K562 (cell line): ENCODE data around the gene ZNF485. TPM values are rescaled to one million over a fixed set of nuclear protein-coding genes. Genes with fewer than 3 reads are reported as not detected.

ENCODE experiments used
- CEBPZ ChIP-seq: fragments of 150-350 bp; IDR thresholded peaks from 2 replicates; pipeline ENCODE4 v1.6.1; 2014; ENCODE audit warnings: low read depth, mild to moderate bottlenecking, low read length, borderline replicate concordance
- CHD2 ChIP-seq: IDR thresholded peaks from 2 replicates; pipeline ENCODE4 v1.6.1; 2011; ENCODE audit warnings: low read depth, low read length
- ELK1 ChIP-seq: sonication (generic); formaldehyde crosslinking; IDR thresholded peaks from 2 replicates; pipeline ENCODE4 v1.8.1; 2022; ENCODE audit warnings: missing genetic modification reagents
- FOSL1 ChIP-seq: fragments of 200-800 bp; sonication (Bioruptor generic); conservative IDR thresholded peaks from 2 replicates; pipeline ENCODE4 v1.6.1; 2016; ENCODE audit warnings: missing genetic modification characterization, missing compliant biosample characterization
- GTF2B ChIP-seq: IDR thresholded peaks from 2 replicates; pipeline ENCODE4 v1.6.1; 2011; ENCODE audit not compliant: insufficient read length; ENCODE audit errors: extremely low read depth
- HNRNPLL ChIP-seq: fragments of 200-400 bp; formaldehyde crosslinking; IDR thresholded peaks from 2 replicates; pipeline ENCODE4 v1.6.1; 2017; ENCODE audit warnings: low read length, low read depth, mild to moderate bottlenecking; ENCODE audit not compliant: poor library complexity, severe bottlenecking
- IFI16 ChIP-seq: fragments of 250-450 bp; sonication (Bioruptor Pico); IDR thresholded peaks from 2 replicates; pipeline ENCODE4 v2.1.2; 2022; ENCODE audit warnings: mild to moderate bottlenecking, inconsistent platforms
- NFE2L1 ChIP-seq: fragments of 450-650 bp; IDR thresholded peaks from 2 replicates; pipeline ENCODE4 v1.6.1; 2016; ENCODE audit warnings: missing genetic modification characterization, low read depth, mild to moderate bottlenecking, missing compliant biosample characterization, moderate library complexity, borderline replicate concordance
- PML ChIP-seq: IDR thresholded peaks from 2 replicates; pipeline ENCODE4 v1.6.1; 2012; ENCODE audit warnings: low read length, inconsistent platforms
- PTTG1 ChIP-seq: fragments of 450-650 bp; IDR thresholded peaks from 2 replicates; pipeline ENCODE4 v1.6.1; 2016; ENCODE audit warnings: low read depth, mild to moderate bottlenecking, missing genetic modification characterization, missing compliant biosample characterization
- STAG1 ChIP-seq: sonication (generic); formaldehyde crosslinking; IDR thresholded peaks from 2 replicates; pipeline ENCODE4 v1.5.0; 2020; ENCODE audit warnings: missing genetic modification reagents, borderline replicate concordance
- polyA plus RNA-seq, 8 experiments: library from polyadenylated mRNA; depleted of rRNA in 4 of 8; stranded (reverse) in 5 of 8; unstranded in 3 of 8; fragments of >200 nt; fragmentation: Nextera tagmentation in 2 of 8; fragmentation: Illumina TruSeq in 1 of 8; extraction: Ambion mirVana in 2 of 8; extraction: Trizol in 1 of 8; gene quantifications; 2 replicates each; pipeline versions ENCODE4 v1.2.1 to v1.2.3, GENCODE V29; 2011 to 2014; ENCODE audit warnings: inconsistent platforms in 1 of 8, missing spikeins in 1 of 8
- total RNA-seq, 7 experiments: library from RNA; depleted of rRNA in 6 of 7; stranded (reverse); fragments of >200 nt in 6 of 7; fragmentation: Illumina TruSeq in 2 of 7; extraction: Trizol in 2 of 7; gene quantifications; 2 replicates each; pipeline versions ENCODE4 v1.2.1 to v1.2.3, GENCODE V29; 2011 to 2021; ENCODE audit warnings: low replicate concordance in 1 of 7
- TF ChIP-seq, protein P1 (sequence below), 2 experiments: fragments of 450-650 bp; IDR thresholded peaks; 2 replicates each; pipeline ENCODE4 v1.6.1; 2016; ENCODE audit warnings: mild to moderate bottlenecking in 2 of 2, borderline replicate concordance in 1 of 2, low read depth in 1 of 2, moderate library complexity in 1 of 2

ZNF485 gene
- total and polyA plus RNA-seq, 9 of the 15 experiments (the other 6 are each of a cell fraction or from before 2014, with no cell fraction given): 8.0 to 18.7 (median 11.9) TPM

- TF ChIP-seq GTF2B (no peak), CHD2 (no peak), IFI16 (CRISPR knock-in tag) (no peak), HNRNPLL (peak; percentile 68), CEBPZ (no peak), ELK1 (CRISPR knock-in tag) (no peak), PML (0 out of 2 replicates have a peak, but pooled peaks have one; percentile 31), PTTG1 (no peak), NFE2L1 (tag) (no peak), STAG1 (CRISPR knock-in tag) (no peak), FOSL1 (no peak)
- TF ChIP-seq, protein P1, sequence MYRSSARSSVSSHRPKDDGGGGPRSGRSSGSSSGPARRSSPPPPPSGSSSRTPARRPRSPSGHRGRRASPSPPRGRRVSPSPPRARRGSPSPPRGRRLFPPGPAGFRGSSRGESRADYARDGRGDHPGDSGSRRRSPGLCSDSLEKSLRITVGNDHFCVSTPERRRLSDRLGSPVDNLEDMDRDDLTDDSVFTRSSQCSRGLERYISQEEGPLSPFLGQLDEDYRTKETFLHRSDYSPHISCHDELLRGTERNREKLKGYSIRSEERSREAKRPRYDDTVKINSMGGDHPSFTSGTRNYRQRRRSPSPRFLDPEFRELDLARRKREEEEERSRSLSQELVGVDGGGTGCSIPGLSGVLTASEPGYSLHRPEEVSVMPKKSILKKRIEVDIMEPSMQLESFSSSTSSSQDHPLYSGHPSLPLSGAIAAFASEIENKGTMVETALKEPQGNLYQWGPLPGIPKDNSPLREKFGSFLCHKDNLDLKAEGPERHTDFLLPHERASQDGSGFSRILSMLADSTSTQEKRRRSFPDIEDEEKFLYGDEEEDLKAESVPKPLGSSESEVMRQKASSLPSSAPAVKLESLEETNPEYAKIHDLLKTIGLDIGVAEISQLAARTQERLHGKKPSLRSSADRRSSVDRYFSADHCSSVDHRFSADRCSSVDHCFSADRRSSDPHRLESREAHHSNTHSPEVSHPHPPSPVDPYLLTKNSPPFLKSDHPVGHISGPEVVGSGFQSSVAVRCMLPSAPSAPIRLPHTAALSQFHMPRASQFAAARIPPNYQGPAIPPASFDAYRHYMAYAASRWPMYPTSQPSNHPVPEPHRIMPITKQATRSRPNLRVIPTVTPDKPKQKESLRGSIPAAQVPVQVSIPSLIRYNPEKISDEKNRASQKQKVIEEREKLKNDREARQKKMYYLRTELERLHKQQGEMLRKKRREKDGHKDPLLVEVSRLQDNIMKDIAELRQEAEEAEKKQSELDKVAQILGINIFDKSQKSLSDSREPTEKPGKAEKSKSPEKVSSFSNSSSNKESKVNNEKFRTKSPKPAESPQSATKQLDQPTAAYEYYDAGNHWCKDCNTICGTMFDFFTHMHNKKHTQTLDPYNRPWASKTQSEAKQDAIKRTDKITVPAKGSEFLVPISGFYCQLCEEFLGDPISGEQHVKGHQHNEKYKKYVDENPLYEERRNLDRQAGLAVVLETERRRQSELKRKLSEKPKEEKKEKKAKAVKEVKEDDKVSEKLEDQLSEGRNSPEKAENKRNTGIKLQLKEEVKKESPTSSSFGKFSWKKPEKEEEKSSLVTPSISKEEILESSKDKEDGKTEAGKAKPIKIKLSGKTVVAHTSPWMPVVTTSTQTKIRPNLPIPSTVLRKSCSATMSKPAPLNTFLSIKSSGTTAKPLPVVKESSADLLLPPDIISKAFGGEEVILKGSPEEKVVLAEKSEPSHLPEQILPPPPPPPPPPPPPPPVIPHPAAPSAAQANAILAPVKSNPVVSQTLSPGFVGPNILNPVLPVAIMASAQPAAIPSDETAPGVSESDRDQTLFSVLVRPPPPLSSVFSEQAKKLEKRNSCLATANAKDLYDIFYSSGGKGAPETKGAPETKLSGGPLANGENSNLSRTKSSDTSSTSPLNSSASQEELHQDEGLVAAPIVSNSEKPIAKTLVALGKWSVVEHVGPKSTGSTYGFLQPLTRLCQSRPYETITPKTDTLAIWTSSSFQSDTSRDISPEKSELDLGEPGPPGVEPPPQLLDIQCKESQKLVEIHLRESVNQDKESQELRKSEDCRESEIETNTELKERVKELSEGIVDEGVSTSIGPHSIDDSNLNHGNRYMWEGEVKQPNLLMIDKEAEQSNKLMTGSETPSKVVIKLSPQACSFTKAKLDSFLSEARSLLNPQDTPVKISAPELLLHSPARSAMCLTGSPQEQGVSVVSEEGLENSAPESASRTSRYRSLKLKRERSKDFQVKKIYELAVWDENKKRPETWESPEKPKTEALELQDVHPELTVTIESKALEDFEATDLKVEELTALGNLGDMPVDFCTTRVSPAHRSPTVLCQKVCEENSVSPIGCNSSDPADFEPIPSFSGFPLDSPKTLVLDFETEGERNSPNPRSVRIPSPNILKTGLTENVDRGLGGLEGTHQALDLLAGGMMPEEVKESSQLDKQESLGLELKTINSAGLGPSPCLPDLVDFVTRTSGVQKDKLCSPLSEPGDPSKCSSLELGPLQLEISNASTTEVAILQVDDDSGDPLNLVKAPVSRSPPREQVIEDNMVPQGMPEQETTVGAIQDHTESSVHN (IDR thresholded peaks at IDR 0.05; ENCODE audit: borderline replicate concordance in 1 of 2, low read depth in 1 of 2): no peak
Measured at GRCh38 chr10:43606323-43607198, at the start of gene ZNF485 (continued).
